GM19035 (cell line): ENCODE measurements around the gene THSD7B.

ENCODE experiments used
- ATAC-seq: cut with Tn5 transposase; IDR thresholded peaks from one replicate; pipeline ENCODE4 v1.9.1; 2021; ENCODE audit not compliant: unreplicated experiment

THSD7B gene

DNA sequence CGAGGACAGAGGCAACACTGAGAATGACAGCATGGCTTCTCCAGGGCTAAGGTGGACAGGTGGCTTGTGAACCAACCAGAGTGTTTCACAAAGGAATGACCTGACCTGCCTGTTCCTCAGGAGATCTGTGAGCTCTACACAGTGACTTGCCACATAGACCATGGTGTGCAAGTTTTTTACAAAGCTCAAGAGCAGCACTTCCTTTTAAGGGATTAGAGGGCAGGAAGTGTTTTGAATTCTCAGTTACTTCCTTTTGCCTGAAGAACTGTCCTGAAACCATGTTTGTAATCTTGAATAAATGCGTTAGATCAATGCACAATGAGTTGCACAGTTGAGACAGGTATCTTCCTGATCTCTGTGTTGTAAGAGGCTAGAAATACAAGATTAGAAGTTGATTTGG, 421.9 kb downstream of the THSD7B start:
- no peak for ATAC-seq

GRCh38 chr2:137190411-137191195, 425.3 kb downstream of the THSD7B start:
- ATAC-seq = no peak

- no peak for ATAC-seq
Observed at GRCh38 chr2:137192366-137193310, 427.3 kb downstream of the THSD7B start.

DNA sequence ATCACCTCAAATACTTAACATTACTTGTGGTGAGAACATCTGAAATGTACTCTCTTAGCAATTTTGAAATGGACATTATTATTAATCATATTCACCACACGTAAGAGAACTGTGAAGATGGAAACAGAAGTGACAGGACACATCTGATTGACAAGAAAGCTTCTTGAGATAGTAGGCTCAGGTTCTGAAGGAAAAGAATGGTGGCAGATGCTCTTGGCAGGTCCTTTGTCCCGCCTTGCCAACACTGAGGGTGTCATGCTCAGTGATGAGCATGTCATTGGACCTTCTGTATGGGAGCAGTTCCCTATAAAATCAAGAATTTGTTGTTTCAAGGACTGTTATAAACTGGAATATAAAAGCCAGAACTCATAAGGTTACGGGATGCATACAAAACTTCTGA, 428.1 kb downstream of the THSD7B start:
- no peak for ATAC-seq

GRCh38 chr2:137194111-137194510, 428.8 kb downstream of the THSD7B start:
- ATAC-seq = no peak

DNA sequence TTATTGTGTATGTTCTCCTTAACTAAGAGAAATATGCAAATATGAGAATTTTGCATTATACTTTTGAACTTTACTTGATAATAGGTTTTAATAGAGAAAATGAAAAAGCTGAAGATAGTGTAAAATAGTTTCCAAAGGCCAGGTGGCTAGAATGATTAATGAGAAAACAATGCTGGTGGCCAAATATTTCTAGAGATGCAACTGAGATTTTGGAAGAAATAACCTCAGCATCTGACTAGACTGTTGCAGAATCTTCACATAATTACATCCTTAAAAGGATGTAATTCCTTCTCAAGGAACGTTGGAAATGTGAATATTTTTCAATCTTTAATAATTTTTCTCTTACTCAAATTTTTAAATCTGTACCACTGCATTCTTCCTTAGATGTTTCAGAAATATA, 434.4 kb downstream of the THSD7B start:
- ATAC-seq = no peak

DNA sequence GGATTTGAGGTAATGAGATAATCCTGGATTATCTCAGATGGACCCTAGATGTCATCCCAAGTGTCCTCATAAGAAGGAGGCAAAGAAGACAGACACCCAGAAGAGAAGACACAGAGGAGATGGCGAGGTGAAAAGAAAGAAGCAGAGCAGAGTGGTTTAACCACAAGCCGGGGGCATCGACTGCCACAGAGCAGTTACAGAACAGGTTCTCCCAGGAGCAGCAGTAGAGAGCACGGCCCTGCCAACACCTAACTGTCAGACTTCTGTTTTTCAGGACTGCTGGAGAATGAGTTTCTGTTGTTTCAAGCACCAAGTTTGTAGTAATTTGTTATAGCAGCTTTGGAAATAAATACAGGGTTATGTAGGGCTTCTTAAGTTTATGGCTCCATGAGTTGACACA, 437.0 kb downstream of the THSD7B start:
- no peak for ATAC-seq

DNA sequence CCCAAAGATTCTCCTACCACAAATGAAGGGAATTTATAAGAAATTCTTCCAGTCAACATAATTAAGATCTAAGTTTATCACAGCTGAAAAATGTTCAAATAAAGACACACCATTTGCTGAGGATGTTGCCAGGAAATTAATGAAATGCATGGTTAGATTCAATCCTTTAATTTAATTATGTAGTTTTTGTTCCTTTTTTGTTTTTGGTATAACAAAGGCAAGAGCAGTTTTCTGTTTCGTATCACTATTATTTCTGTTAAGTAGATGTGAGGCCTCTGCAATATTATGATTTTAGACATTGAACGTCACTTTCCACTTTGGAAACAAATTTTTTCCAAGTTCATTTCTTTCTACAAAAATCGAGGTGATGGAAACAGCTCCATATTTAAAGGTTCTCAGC, 440.0 kb downstream of the THSD7B start:
- no peak for ATAC-seq

- ATAC-seq = no peak
Observed at GRCh38 chr2:137206069-137206468, 440.7 kb downstream of the THSD7B start.

DNA sequence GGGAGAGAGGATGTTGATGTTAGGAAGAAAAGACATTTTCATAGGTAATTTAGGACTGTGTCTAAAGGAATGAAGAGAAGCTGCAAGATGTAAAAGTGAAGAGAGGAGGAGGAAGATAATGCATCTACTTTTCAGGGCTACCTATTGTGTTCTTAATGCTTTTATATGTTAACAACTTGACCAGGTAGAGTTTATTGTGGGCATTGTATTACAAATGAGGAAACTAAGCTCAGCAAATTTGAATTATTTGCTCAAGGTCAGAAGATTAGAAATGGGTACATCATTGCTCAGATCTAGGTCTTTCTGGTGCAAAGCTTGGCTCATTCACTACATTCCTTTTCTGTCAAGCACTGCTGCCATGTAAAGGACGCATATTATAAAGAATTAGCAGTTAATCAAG, 441.7 kb downstream of the THSD7B start:
- no peak for ATAC-seq

- no peak for ATAC-seq
Observed at GRCh38 chr2:137208431-137208891, 443.1 kb downstream of the THSD7B start.

DNA sequence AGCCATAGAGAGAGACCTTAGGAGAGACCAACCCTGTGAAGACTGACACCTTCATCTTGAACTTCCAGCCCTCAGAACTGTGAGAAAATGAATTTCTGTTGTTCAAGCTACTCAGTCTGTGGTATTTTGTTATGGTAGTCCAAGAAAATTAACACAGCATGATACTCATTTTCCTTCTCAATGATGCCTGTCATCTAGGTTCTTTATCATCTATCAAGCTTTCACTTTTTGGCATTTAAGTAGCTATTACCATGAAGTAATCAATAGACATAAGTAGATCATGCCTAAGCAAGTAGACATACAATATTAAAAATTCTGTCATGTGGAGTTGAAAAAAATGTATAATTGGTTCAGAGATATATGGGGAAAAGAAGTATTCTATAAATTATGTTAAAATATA, 444.7 kb downstream of the THSD7B start:
- no peak for ATAC-seq

- no peak for ATAC-seq
Observed at GRCh38 chr2:137211761-137212160, 446.4 kb downstream of the THSD7B start.

DNA sequence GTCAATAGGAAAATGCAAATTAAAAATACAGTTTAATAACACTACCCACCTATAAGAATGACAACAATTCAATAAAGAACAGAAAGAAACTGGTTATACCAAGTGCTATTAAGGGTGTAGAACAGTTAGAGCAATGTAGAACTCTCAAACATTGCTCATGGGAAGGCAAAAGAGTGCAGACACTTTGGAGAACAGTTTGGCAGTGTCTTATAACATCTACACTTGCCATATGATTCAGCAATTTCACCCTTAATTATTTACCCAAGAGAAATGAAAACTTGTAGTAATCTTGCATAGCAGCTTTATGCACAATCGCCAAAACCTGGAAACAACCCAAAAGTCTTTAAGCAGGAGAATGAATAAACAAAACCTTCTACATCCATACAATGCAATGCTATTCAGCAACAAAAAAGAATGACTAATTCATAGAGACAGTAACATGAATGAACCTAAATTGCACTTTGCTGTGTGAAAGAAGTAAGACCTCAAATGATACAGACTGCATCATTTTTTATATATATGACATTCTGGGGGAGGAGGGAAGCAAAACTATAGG, 455.2 kb downstream of the THSD7B start:
- no peak for ATAC-seq

DNA sequence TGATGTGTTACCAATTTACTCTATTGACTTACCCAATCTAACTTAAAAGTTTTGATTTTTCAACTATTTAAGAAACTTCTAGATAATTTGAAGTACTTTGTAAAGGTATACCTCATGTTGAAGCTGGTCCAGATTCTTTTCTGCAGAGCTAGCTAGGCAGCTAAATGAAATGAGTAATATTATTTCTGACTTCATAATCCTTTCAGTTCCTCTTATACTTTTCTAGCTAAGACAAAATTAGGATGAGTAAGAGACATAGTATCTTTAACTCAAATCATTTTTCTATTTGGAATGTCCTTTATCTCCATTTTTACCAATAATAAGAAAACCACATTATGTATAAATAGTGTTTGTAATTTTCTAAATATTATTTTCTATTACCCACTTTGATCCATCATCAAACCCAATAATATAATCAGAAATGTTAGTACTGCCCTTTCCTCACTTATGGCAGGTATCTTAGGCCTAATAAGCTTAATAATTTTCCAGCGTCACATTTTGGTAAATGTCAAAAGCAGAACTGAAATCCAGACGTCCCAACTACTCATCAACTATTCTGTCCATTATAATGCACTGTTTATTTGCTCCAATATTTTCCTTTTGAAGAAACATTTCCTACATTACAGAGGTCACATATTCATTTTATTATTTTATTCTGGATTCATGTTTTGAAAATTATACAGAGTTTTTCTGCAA, 456.6 kb downstream of the THSD7B start:
- no peak for ATAC-seq

DNA sequence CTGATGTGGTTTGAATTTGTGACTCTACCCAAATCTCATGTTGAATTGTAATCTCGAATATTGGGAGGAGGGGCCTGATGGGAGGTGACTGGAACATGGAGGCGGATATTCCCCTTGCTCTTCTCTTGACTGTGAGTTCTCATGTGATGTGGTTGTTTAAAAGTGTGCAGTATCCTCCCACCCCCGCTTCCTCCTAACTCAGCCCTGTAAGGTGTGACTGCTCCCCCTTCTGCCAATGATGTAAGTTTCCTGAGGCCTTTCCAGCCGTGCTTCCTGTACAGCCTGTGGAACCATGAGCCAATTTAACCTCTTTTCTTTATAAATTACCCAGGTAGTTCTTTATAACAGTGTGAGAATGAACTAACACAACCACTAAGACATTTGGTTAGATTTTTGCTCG, 458.4 kb downstream of the THSD7B start:
- no peak for ATAC-seq

DNA sequence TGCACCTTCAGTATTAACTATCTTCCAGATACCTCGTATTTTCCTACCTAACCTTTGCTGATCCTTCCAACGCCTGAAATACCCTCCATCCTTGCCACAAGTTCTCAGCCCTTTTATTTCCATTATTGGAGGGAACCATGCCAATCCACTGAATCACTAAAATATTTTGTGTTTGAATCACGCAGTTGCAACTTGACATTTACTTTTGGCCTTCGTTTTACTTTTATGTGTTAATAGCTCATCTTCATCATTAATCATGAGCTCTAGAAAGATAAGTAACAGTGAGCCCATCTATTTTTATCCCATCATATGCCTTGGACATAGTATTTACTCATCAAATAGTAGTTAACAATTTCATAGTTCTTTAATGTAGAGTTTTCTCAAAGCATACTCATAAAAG, 463.2 kb downstream of the THSD7B start:
- ATAC-seq = no peak

DNA sequence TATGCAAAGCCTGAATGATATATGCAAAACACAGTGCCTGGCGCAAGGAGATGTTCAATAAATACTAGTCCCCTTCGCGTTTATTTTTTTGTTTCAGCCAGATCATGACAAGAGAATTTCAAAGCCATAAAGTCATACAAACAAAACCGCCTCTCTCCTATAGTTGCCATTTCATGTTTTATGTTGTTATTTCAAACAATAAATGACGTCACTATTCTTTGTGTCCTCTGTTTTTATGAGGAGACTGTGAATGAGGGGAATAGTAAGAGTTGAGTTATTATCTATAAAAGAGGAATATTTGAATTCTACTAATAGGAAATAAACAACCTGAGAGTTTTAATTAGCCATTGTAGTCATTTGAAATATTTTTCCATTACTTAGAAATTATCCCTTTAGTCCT, 464.5 kb downstream of the THSD7B start:
- ATAC-seq = no peak

DNA sequence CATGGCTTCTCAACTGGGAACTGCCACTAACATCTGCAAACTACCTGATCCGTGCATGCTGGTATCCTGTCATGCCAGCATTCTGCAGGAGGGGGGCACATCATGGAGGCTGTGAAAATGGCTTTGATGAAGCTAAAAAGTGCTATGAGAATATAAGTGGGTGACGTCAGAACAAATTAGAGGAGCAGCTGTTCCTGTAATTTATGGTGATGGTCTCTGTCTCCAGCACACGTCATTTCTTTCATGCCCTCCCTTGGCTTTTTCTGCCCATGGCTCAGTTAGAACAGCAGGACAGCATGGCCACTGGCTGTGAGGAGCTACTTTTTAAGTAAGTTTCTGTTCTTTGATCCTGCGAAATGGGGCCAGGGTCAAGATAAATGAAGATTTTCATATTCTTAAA, 466.3 kb downstream of the THSD7B start:
- no peak for ATAC-seq

DNA sequence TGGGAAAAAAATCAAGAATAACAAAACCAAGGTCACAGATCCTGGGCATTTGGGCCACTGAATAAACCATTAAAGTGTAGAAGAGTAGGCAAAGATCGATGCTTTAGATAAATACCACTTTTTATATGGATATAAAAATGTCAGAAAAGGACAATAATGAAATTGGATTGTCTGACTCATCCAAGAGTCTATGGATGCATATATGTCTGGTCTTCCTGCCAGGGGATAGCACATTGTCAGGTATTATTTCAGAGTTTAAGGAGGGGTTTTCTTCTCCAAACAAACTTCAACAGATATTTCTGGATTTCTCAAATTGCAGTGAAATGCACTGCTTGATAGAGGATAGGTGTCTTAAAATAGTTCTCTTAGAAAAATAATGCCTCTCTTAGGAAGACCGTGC, 466.7 kb downstream of the THSD7B start:
- no peak for ATAC-seq

GRCh38 chr2:137233091-137233490, 467.7 kb downstream of the THSD7B start:
- ATAC-seq = no peak
